Activated CD8-positive, alpha-beta memory T cell treated with anti-CD3 and anti-CD28 coated beads, Interleukin-2, amount 10 ng/mL, durations not matched to agents 7 days and 5 days (primary cell): ENCODE data around the gene BEST3. TPM values are rescaled to one million over a fixed set of nuclear protein-coding genes. Genes with fewer than 3 reads are reported as not detected.
A peak's percentile ranks its signal among the peaks of the same experiment; 100 is the strongest.

ENCODE experiments used
- ATAC-seq: fragments of 150-1000 bp; cut with Tn5 transposase; one replicate; pipeline ENCODE4 v1.10.0; 2021; ENCODE audit warnings: moderate library complexity
- CTCF ChIA-PET: fragments of 350-600 bp; sonication (Branson Sonifier 250); formaldehyde crosslinking; loops from one replicate; lab custom pipeline; 2021; ENCODE audit warnings: antibody characterized with exemption; lab: Charles Lee
- DNase-seq: peaks from one replicate; pipeline ENCODE4 v3.0.0-alpha.2; 2020
- H3K27ac Mint-ChIP-seq: one replicate; pipeline ENCODE4 v1.8.0; 2021; ENCODE audit warnings: mild to moderate bottlenecking, mixed read lengths
- H3K27me3 Mint-ChIP-seq: one replicate; pipeline ENCODE4 v1.8.0; 2021; ENCODE audit warnings: mixed read lengths
- H3K36me3 Mint-ChIP-seq: one replicate; pipeline ENCODE4 v1.8.0; 2021; ENCODE audit warnings: mild to moderate bottlenecking, mixed read lengths
- H3K4me1 Mint-ChIP-seq: one replicate; pipeline ENCODE4 v1.8.0; 2021; ENCODE audit warnings: mixed read lengths
- H3K4me3 Mint-ChIP-seq: one replicate; pipeline ENCODE4 v1.8.0; 2021; ENCODE audit warnings: mild to moderate bottlenecking, moderate library complexity, mixed read lengths
- H3K9me3 Mint-ChIP-seq: one replicate; pipeline ENCODE4 v1.8.0; 2022; ENCODE audit warnings: low read depth, mixed read lengths
- total RNA-seq, 2 experiments: library from RNA; stranded (reverse); gene quantifications; one replicate each; pipeline ENCODE4 v1.2.3, GENCODE V29; 2021

The BEST3 gene
- total RNA-seq, 2 experiments from 2014 or later: not detected

DNA sequence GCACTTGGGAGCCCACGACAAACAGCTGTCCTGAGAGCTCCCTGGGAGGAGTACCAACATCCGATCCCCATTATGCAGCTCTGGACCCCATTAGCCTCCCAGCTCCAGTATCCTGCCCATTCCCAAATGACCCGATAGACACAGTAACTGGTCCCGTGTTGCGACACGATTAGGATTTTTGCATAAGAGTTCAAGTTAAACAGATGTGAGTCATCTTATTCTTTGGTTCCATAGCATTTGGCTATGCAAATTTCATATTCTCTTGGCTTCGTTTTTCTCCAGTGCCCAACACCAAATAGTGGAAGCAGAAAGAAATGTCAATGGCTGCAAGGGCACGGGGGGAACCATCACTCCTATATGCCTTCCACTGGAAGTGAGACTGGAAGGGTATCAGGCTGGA, 45.4 kb downstream of the BEST3 start:
- H3K36me3 Mint-ChIP-seq: no peaks in the 10 kb centered on the region
- no peaks in the 10 kb centered on the region for H3K9me3 Mint-ChIP-seq
- peaks cover 15% of the 10 kb centered on the region for H3K27me3 Mint-ChIP-seq
- no peak overlapping the region for H3K27ac Mint-ChIP-seq
- CTCF ChIA-PET: no interaction called here
- H3K4me1 Mint-ChIP-seq: no peaks in the 10 kb centered on the region
- DNase-seq (no peak), ATAC-seq (no peak)
- H3K4me3 Mint-ChIP-seq: no peak overlapping the region

- H3K36me3 Mint-ChIP-seq: no peaks in the 10 kb centered on the region
- H3K4me1 Mint-ChIP-seq: no peaks in the 10 kb centered on the region
- ATAC-seq (no peak), DNase-seq (no peak)
- no peak overlapping the region for H3K4me3 Mint-ChIP-seq
- peaks cover 30% of the 10 kb centered on the region for H3K27me3 Mint-ChIP-seq
- no peak overlapping the region for H3K27ac Mint-ChIP-seq
- no peaks in the 10 kb centered on the region for H3K9me3 Mint-ChIP-seq
- CTCF ChIA-PET: interaction anchor here (2.3 kb wide), 1 partner anchor 12 kb away, joined by 15 read pairs; no protein-coding TSS in a partner anchor
Measured at GRCh38 chr12:69651922-69652321, 47.2 kb downstream of the BEST3 start.

- no peak for ATAC-seq
- Mint-ChIP-seq H3K27me3 (peaks cover 33% of the 10 kb centered on the region), H3K4me1 (no peaks in the 10 kb centered on the region), H3K4me3 (no peak overlapping the region), H3K9me3 (no peaks in the 10 kb centered on the region), H3K36me3 (no peaks in the 10 kb centered on the region), H3K27ac (no peak overlapping the region)
- no peak for DNase-seq
- CTCF ChIA-PET: interaction anchor here (2.1 kb wide), 1 partner anchor 10 kb away, joined by 10 read pairs; no protein-coding TSS in a partner anchor
Measured at GRCh38 chr12:69649529-69649928, 49.6 kb downstream of the BEST3 start.

DNA sequence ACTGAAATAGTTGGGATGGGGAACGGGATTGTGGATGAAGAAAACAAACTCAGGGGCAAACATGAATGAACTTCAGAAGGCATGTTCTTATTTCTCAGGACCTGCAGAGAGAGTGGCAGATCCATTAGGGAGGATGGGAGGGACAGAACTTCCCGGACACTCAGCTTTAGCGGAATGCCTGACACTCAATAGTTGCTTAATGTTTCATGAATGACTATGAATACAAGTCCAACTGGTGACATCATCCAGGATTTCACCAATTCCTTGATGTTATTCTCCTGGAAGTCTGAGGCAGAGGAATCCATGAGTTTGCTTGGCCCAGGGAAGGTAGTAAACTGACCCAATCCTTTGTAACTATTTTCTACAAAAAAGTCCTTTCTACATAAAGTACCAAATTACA, 50.6 kb downstream of the BEST3 start:
- CTCF ChIA-PET: interaction anchor here (2.1 kb wide), 1 partner anchor 9 kb away, joined by 10 read pairs; no protein-coding TSS in a partner anchor
- no peak overlapping the region for H3K4me3 Mint-ChIP-seq

DNA sequence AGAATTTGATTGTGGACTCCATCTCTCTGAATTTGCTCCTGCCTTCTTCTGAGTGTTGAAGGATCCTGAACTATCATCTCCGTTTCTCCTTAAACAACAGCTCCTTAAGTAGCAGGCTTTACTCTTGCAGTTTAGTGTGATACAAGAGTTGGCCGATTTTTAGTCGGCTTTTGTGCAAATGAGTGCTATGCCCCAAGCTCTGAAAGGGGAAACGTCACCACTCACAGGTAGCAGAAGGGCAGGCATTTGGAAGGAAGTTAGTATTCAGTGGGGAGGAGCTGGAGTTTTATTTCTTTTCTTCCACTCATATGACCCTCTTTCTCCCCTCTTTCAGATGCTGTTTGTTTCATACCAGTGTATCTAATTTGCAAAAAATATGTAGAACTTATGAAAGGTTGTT, 51.9 kb downstream of the BEST3 start:
- H3K36me3 Mint-ChIP-seq: no peaks in the 10 kb centered on the region
- ATAC-seq (no peak), DNase-seq (no peak)
- no peak overlapping the region for H3K4me3 Mint-ChIP-seq
- H3K4me1 Mint-ChIP-seq: no peaks in the 10 kb centered on the region
- CTCF ChIA-PET: no interaction called here
- H3K27me3 Mint-ChIP-seq: peaks cover 35% of the 10 kb centered on the region
- no peaks in the 10 kb centered on the region for H3K9me3 Mint-ChIP-seq
- no peak overlapping the region for H3K27ac Mint-ChIP-seq

More for the DNA sequence above, 50.6 kb downstream of the BEST3 start:
- H3K27me3 Mint-ChIP-seq: peaks cover 35% of the 10 kb centered on the region
- H3K36me3 Mint-ChIP-seq: no peaks in the 10 kb centered on the region
- ATAC-seq (no peak), DNase-seq (no peak)
- no peaks in the 10 kb centered on the region for H3K4me1 Mint-ChIP-seq
- no peak overlapping the region for H3K27ac Mint-ChIP-seq
- H3K9me3 Mint-ChIP-seq: no peaks in the 10 kb centered on the region

- CTCF ChIA-PET: interaction anchor here (1.2 kb wide), 1 partner anchor 354 kb away, joined by 4 read pairs; no protein-coding TSS in a partner anchor
- DNase-seq (no peak), ATAC-seq (no peak)
- Mint-ChIP-seq H3K36me3 (no peaks in the 10 kb centered on the region), H3K9me3 (no peaks in the 10 kb centered on the region), H3K4me3 (no peak overlapping the region), H3K27ac (no peak overlapping the region), H3K27me3 (peaks cover 31% of the 10 kb centered on the region), H3K4me1 (no peaks in the 10 kb centered on the region)
Measured at GRCh38 chr12:69645031-69645430, 54.1 kb downstream of the BEST3 start.

DNA sequence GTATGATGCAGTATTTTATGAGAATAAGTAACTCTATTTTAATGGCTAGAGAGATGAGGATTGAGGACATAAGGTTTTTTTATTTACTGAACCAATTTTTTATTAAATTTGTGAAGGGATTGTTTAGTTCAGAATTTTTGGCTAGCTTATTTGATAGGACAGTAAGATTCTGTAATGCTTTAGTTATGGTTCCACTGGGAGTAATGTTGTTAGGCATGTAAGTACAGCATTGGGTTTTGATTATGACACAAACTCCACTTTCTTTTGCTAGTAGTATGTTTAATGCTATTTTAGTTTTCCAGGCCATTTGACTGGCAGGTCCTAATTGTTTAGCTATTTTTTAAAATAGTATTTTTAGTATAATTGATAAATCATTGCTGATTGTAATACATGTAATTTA, 54.6 kb downstream of the BEST3 start:
- Mint-ChIP-seq H3K4me1 (no peaks in the 10 kb centered on the region), H3K4me3 (no peak overlapping the region), H3K36me3 (no peaks in the 10 kb centered on the region), H3K9me3 (no peaks in the 10 kb centered on the region), H3K27me3 (peaks cover 26% of the 10 kb centered on the region), H3K27ac (no peak overlapping the region)
- CTCF ChIA-PET: interaction anchor here (1.2 kb wide), 1 partner anchor 353 kb away, joined by 4 read pairs; no protein-coding TSS in a partner anchor
- DNase-seq (no peak), ATAC-seq (no peak)

GRCh38 chr12:69642531-69642930, 56.6 kb downstream of the BEST3 start:
- no peaks in the 10 kb centered on the region for H3K36me3 Mint-ChIP-seq

GRCh38 chr12:69641546-69641945, 57.6 kb downstream of the BEST3 start:
- DNase-seq (no peak), ATAC-seq (no peak)
- H3K4me1 Mint-ChIP-seq: no peaks in the 10 kb centered on the region
- H3K9me3 Mint-ChIP-seq: no peaks in the 10 kb centered on the region
- CTCF ChIA-PET: interaction anchor here (3.2 to 6.2 kb wide), 2 partner anchors 8 to 284 kb away, joined by 10 to 42 read pairs; no protein-coding TSS in a partner anchor
- peaks cover 5% of the 10 kb centered on the region for H3K27me3 Mint-ChIP-seq
- no peaks in the 10 kb centered on the region for H3K36me3 Mint-ChIP-seq
- H3K4me3 Mint-ChIP-seq: no peak overlapping the region
- H3K27ac Mint-ChIP-seq: no peak overlapping the region

More at GRCh38 chr12:69642531-69642930, 56.6 kb downstream of the BEST3 start:
- CTCF ChIA-PET: no interaction called here
- Mint-ChIP-seq H3K27ac (no peak overlapping the region), H3K9me3 (no peaks in the 10 kb centered on the region), H3K4me1 (no peaks in the 10 kb centered on the region), H3K27me3 (peaks cover 9% of the 10 kb centered on the region), H3K4me3 (no peak overlapping the region)
- DNase-seq: no peak
- no peak for ATAC-seq

DNA sequence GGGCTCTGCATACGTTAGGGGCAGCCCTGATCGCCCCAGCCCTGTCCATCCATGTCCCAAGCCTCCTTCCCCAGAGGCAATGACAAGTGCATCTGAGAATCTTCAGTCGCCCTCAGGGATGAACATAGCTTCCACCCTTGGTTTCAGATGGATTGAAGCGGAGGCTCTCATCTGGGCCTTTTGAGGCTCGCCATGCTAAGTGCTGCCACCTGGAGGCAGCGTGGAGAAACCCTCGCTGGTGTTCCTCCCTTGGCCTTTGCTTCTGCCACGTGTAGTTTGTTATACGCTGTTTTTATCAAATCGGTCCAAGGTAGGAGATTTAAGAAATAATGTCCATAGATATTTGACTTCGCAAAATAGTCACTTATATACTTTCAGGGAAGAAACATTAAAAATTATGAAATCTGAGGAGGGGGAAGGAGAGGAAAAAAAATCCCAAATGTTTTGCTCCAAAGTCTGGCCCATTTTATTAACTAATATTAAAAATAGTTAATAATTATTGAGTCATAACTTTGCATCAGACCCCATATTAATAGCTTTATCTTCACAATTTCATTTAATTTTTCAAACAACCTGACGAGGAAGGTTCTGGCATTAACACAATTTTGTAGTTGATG, 59.6 kb downstream of the BEST3 start:
- no peak overlapping the region for H3K4me3 Mint-ChIP-seq
- H3K27ac Mint-ChIP-seq: no peak overlapping the region
- H3K36me3 Mint-ChIP-seq: no peaks in the 10 kb centered on the region
- no peaks in the 10 kb centered on the region for H3K4me1 Mint-ChIP-seq
- peak; percentile 89 for ATAC-seq
- H3K27me3 Mint-ChIP-seq: peaks cover 2% of the 10 kb centered on the region
- CTCF ChIA-PET: interaction anchor here (0.7 to 6.2 kb wide), 15 partner anchors 10 to 579 kb away, joined by 3 to 42 read pairs (median 5); partner anchors contain the start of gene LYZ
- peak; percentile 71 for DNase-seq
- no peaks in the 10 kb centered on the region for H3K9me3 Mint-ChIP-seq

- DNase-seq: no peak
- H3K27ac Mint-ChIP-seq: no peak overlapping the region
- CTCF ChIA-PET: no interaction called here
- H3K36me3 Mint-ChIP-seq: no peaks in the 10 kb centered on the region
- peaks cover 2% of the 10 kb centered on the region for H3K27me3 Mint-ChIP-seq
- H3K4me1 Mint-ChIP-seq: no peaks in the 10 kb centered on the region
- no peak for ATAC-seq
- no peaks in the 10 kb centered on the region for H3K9me3 Mint-ChIP-seq
- no peak overlapping the region for H3K4me3 Mint-ChIP-seq
Measured at GRCh38 chr12:69633061-69633460, 66.0 kb downstream of the BEST3 start.

DNA sequence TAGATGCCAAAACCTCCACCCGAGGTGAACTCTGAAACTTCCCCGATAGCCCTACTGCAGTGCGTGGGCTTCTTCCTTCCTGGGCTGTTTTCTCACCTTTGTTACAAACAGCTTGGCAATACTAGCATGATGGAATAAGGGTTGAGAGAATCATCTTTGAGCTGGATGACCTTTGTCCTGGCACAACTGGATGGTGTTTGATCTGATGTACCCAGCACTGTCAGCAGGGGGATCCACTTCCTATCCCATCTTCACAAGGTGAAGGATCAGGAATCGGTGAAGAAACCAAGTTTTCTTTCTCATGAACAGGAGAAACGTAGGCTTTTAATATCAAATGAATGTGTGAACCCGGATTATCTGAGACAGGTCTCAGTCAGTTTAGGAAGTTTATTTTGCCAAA, 68.9 kb downstream of the BEST3 start:
- no peak for DNase-seq
- no peak overlapping the region for H3K27ac Mint-ChIP-seq
- peaks cover 5% of the 10 kb centered on the region for H3K27me3 Mint-ChIP-seq
- H3K4me1 Mint-ChIP-seq: no peaks in the 10 kb centered on the region
- H3K36me3 Mint-ChIP-seq: no peaks in the 10 kb centered on the region
- no peaks in the 10 kb centered on the region for H3K9me3 Mint-ChIP-seq
- CTCF ChIA-PET: interaction anchor here (1.2 kb wide), 1 partner anchor 273 kb away, joined by 3 read pairs; no protein-coding TSS in a partner anchor
- no peak overlapping the region for H3K4me3 Mint-ChIP-seq
- ATAC-seq: no peak

DNA sequence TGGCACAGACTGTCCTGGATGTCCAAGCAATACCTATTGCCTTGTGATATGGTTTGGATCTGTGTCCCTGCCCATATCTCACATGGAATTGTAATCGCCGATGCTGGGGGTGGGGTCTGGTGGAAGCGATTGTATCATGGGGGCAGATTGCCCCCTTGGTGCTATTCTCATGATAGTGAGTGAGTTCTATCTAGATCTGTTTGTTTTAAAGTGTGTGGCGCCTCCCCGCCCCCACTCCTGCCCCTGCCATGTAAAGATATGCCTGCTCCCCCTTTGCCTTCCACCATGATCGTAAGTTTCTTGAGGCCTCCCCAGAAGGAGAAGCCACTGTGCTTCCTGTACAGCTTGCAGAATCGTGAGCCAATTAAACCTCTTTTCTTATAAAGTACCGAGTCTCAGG, 71.6 kb downstream of the BEST3 start:
- no peak for ATAC-seq
- Mint-ChIP-seq H3K9me3 (no peaks in the 10 kb centered on the region), H3K27me3 (peaks cover 5% of the 10 kb centered on the region), H3K36me3 (no peaks in the 10 kb centered on the region), H3K4me1 (no peaks in the 10 kb centered on the region), H3K27ac (no peak overlapping the region), H3K4me3 (no peak overlapping the region)
- CTCF ChIA-PET: no interaction called here
- no peak for DNase-seq

DNA sequence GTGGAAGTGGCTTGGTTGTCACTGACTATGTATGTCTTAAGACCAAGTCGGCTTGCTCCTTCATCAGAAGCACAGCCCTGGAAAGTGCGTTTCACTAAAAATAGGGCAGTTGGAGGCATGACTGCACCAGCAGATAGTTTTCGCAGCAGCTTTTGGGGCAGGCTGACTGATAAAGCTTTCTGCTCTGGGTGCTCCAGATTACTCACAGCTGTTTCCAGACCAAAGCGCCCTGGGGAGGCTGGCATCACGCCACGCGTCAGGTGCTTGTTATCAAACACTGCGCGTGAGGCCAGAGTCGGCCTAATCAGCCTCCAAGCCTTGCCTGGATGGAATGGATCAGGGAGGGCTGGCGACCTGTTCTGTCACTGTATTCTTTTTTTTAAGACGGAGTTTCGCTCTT, 75.1 kb downstream of the BEST3 start:
- CTCF ChIA-PET: no interaction called here
- DNase-seq (no peak), ATAC-seq (no peak)
- Mint-ChIP-seq H3K4me1 (no peaks in the 10 kb centered on the region), H3K27me3 (peaks cover 10% of the 10 kb centered on the region), H3K4me3 (no peak overlapping the region), H3K9me3 (no peaks in the 10 kb centered on the region), H3K36me3 (no peaks in the 10 kb centered on the region), H3K27ac (no peak overlapping the region)
